Calu3 (cell line): ENCODE data around the gene GARS1. TPM values are rescaled to one million over a fixed set of nuclear protein-coding genes. Genes with fewer than 3 reads are reported as not detected.

Experiments
- BruUV-seq: library from RNA; stranded (reverse); fragments of 400-500 nt; replicated peaks from 2 replicates; lab custom pipeline; 2021; lab: Mats Ljungman, UMichigan
- CTCF ChIA-PET: fragments of 300-600 bp; sonication (Branson Sonifier 250); formaldehyde crosslinking; loops from one replicate; lab custom pipeline; 2022; ENCODE audit warnings: antibody characterized with exemption; lab: Charles Lee
- DNase-seq: peaks from one replicate; pipeline ENCODE4 v3.0.0; 2022
- H3K27ac Mint-ChIP-seq: one replicate; pipeline ENCODE4 v1.8.0; 2022; ENCODE audit warnings: mixed read lengths; ENCODE audit not compliant: unreplicated experiment
- H3K27me3 Mint-ChIP-seq: one replicate; pipeline ENCODE4 v1.8.0; 2022; ENCODE audit warnings: mixed read lengths; ENCODE audit not compliant: unreplicated experiment
- H3K36me3 Mint-ChIP-seq: one replicate; pipeline ENCODE4 v1.8.0; 2022; ENCODE audit warnings: mild to moderate bottlenecking, moderate library complexity, mixed read lengths; ENCODE audit not compliant: insufficient read depth, unreplicated experiment
- H3K4me1 Mint-ChIP-seq: one replicate; pipeline ENCODE4 v1.8.0; 2022; ENCODE audit warnings: mild to moderate bottlenecking, low read depth, mixed read lengths; ENCODE audit not compliant: unreplicated experiment
- H3K4me3 Mint-ChIP-seq: one replicate; pipeline ENCODE4 v1.8.0; 2022; ENCODE audit warnings: mild to moderate bottlenecking, low read depth, moderate library complexity, mixed read lengths; ENCODE audit not compliant: unreplicated experiment
- H3K9me3 Mint-ChIP-seq: one replicate; pipeline ENCODE4 v1.8.0; 2022; ENCODE audit warnings: low read depth, mixed read lengths; ENCODE audit not compliant: unreplicated experiment
- intact Hi-C: fragments of 100-400 bp; cut with micrococcal nuclease; formaldehyde crosslinking; loops from one replicate; pipeline ENCODE4 v1.10.0; 2022; ENCODE audit not compliant: unreplicated experiment
- total RNA-seq: library from RNA; stranded (reverse); gene quantifications from 2 replicates; pipeline ENCODE4 v1.2.3, GENCODE V29; 2022
- TF ChIP-seq, protein P1 (sequence below): fragments of 200-600 bp; IDR thresholded peaks from one replicate; pipeline ENCODE4 v1.8.0; 2022; ENCODE audit warnings: antibody characterized with exemption; ENCODE audit not compliant: unreplicated experiment

Gene GARS1
- total RNA-seq, 1 experiment from 2014 or later, result 283 TPM

DNA sequence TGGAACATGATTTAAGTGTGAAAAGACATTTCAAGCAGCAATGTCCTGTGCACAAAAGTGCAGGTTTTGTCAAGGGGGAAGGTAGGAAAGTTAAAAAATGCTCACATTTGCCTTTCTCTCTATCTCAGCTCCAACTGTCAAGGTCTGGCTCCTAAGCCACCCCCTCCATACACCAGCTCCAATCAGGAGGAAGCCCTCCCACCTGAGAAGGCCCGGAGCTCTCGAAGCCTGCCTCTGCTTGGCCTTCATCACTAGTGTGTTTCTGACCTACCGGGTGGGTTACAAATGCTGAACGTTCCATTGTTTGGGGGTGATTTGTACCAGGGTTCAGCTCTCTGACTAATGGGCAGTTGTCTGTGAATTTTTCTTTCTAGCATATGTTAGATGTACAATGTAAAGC, 73.4 kb downstream of the GARS1 start:
- H3K27ac Mint-ChIP-seq, result no peak overlapping the region
- intact Hi-C loops, result no loop called here
- DNase-seq, result no peak
- TF ChIP-seq, protein P1, sequence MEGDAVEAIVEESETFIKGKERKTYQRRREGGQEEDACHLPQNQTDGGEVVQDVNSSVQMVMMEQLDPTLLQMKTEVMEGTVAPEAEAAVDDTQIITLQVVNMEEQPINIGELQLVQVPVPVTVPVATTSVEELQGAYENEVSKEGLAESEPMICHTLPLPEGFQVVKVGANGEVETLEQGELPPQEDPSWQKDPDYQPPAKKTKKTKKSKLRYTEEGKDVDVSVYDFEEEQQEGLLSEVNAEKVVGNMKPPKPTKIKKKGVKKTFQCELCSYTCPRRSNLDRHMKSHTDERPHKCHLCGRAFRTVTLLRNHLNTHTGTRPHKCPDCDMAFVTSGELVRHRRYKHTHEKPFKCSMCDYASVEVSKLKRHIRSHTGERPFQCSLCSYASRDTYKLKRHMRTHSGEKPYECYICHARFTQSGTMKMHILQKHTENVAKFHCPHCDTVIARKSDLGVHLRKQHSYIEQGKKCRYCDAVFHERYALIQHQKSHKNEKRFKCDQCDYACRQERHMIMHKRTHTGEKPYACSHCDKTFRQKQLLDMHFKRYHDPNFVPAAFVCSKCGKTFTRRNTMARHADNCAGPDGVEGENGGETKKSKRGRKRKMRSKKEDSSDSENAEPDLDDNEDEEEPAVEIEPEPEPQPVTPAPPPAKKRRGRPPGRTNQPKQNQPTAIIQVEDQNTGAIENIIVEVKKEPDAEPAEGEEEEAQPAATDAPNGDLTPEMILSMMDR, result no peak
- no peak overlapping the region for H3K4me3 Mint-ChIP-seq
- no TSS peak for BruUV-seq
- CTCF ChIA-PET, result no interaction called here
- H3K36me3 Mint-ChIP-seq, result no peaks in the 10 kb centered on the region
- peaks cover 72% of the 10 kb centered on the region for H3K27me3 Mint-ChIP-seq
- H3K4me1 Mint-ChIP-seq, result no peaks in the 10 kb centered on the region
- no peaks in the 10 kb centered on the region for H3K9me3 Mint-ChIP-seq

DNA sequence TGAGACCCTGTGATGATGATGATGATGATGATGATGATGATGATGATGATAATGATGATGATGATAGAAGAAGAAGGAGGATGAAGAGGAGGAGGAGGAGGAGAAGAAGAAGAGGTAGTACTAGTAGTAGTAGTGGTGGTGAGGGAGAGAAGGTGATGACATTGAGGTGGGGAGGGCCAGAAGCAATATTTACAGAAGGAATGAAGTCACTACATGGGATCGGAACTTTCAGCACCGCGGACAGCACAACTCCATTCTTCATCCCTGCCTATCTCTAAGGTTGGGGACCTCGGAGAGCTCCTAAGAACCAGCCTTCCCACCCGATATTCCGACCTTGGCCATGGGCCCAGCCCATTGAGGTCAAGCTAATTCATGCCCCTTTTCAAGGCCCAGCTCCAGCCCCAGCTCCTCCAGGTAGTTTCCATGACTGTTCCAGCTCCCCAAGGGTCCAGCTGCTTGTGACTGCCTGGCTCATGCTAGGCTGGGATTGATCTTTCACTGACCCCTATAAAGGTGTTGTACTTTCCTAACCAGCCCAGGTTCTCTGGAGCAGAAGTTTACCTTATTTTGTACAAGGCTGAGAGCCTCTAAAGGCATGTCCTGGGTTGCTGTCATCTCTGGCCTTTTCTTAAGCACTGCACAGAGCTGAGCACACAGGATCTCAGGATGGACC, 77.3 kb downstream of the GARS1 start:
- CTCF ChIA-PET, result no interaction called here
- Mint-ChIP-seq H3K9me3 (no peaks in the 10 kb centered on the region), H3K27ac (no peak overlapping the region), H3K27me3 (peaks cover 61% of the 10 kb centered on the region), H3K4me3 (no peak overlapping the region), H3K4me1 (no peaks in the 10 kb centered on the region), H3K36me3 (no peaks in the 10 kb centered on the region)
- intact Hi-C loops, result no loop called here
- DNase-seq, result peak; percentile 64
- no TSS peak for BruUV-seq
- TF ChIP-seq, protein P1, result no peak

DNA sequence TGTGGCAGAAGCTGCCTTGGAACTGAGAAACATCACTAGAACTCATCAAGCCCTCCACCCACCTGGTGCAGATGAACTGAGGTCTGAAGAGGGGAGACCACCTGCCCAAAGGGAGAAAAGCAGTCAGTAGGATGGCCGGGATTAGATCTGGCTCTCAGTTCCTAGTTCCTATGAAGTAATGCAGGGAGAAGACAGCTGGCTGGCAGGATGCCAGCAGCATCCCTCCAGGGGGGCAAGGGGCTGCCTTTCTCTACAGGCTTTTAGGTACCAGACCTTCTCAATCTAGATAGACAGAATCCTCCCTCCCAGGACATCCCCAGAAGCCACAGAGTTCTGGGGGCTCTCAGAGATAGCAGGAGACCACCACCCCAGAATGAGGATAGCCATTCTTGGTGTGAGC, 79.7 kb downstream of the GARS1 start:
- Mint-ChIP-seq H3K27ac (no peak overlapping the region), H3K36me3 (no peaks in the 10 kb centered on the region), H3K4me3 (no peak overlapping the region), H3K9me3 (no peaks in the 10 kb centered on the region), H3K4me1 (no peaks in the 10 kb centered on the region), H3K27me3 (peaks cover 76% of the 10 kb centered on the region)
- intact Hi-C loops, result no loop called here
- BruUV-seq, result no TSS peak
- CTCF ChIA-PET, result interaction anchor here (1.0 kb wide), 1 partner anchor 20 kb away, joined by 3 read pairs; no protein-coding TSS in a partner anchor
- DNase-seq, result no peak
- TF ChIP-seq, protein P1, result no peak

DNA sequence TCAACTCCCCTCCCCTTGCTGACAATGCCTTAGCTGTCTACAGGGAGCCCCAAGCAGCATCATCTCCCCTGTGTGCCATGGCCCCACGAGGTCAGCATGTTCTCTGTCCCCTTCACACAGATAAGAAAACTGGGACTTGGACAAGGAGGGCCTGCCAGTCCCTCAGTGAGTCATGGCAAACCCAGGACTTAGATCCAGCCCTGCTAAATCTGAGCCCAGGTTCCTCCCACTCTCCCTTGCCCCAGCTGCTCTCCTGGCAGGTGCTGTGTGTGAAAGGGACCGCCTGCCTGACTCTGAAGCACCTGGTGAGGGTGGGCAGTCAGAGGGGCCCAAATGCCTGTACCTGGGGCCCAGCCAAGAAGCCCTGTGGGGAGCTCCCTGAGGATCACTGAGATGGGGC, 80.2 kb downstream of the GARS1 start:
- no TSS peak for BruUV-seq
- Mint-ChIP-seq H3K36me3 (no peaks in the 10 kb centered on the region), H3K27ac (no peak overlapping the region), H3K4me1 (no peaks in the 10 kb centered on the region), H3K4me3 (no peak overlapping the region), H3K27me3 (peaks cover 76% of the 10 kb centered on the region), H3K9me3 (no peaks in the 10 kb centered on the region)
- DNase-seq, result no peak
- TF ChIP-seq, protein P1, result no peak
- intact Hi-C loops, result no loop called here
- CTCF ChIA-PET, result interaction anchor here (0.6 to 1.0 kb wide), 2 partner anchors 13 to 20 kb away, joined by 3 read pairs; no protein-coding TSS in a partner anchor
